Endodermal cell (in vitro differentiated cells): ENCODE measurements around the gene SNRPF. TPM values are rescaled to one million over a fixed set of nuclear protein-coding genes. Genes with fewer than 3 reads are reported as not detected.

Source experiments
- DNase-seq: peaks from one replicate; pipeline ENCODE4 v3.0.0-alpha.2; 2017
- H3K27ac ChIP-seq: 2 replicates; pipeline ENCODE4 v1.5.1; 2013; ENCODE audit warnings: mild to moderate bottlenecking, low read depth, low read length, moderate library complexity
- H3K27me3 ChIP-seq: 2 replicates; pipeline ENCODE4 v1.6.1; 2013; ENCODE audit warnings: mild to moderate bottlenecking, low read length, moderate library complexity; ENCODE audit not compliant: insufficient read depth, control insufficient read depth, poor library complexity, severe bottlenecking
- H3K36me3 ChIP-seq: 2 replicates; pipeline ENCODE4 v1.7.0; 2013; ENCODE audit warnings: mild to moderate bottlenecking, low read length, moderate library complexity; ENCODE audit not compliant: control insufficient read depth, insufficient read depth
- H3K4me1 ChIP-seq: one replicate; pipeline ENCODE4 v1.7.0; 2013; ENCODE audit warnings: low read length; ENCODE audit not compliant: control insufficient read depth, insufficient read depth
- H3K4me3 ChIP-seq: 2 replicates; pipeline ENCODE4 v1.5.1; 2013; ENCODE audit warnings: mild to moderate bottlenecking, low read length, moderate library complexity
- H3K9ac ChIP-seq: 2 replicates; pipeline ENCODE4 v1.6.1; 2013; ENCODE audit warnings: mild to moderate bottlenecking, low read length, moderate library complexity; ENCODE audit not compliant: poor library complexity, severe bottlenecking; ENCODE audit errors: extremely low read depth
- H3K9me3 ChIP-seq: 2 replicates; pipeline ENCODE4 v1.6.1; 2013; ENCODE audit warnings: mild to moderate bottlenecking, low read length, moderate library complexity; ENCODE audit not compliant: control insufficient read depth
- H3K27ac Mint-ChIP-seq: 2 replicates; pipeline ENCODE4 v1.8.0; 2020; ENCODE audit warnings: mixed read lengths
- H3K27me3 Mint-ChIP-seq: 2 replicates; pipeline ENCODE4 v1.8.0; 2021; ENCODE audit warnings: mild to moderate bottlenecking, mixed read lengths; ENCODE audit not compliant: insufficient read depth
- H3K36me3 Mint-ChIP-seq: 2 replicates; pipeline ENCODE4 v1.8.0; 2020; ENCODE audit warnings: low read depth, mixed read lengths
- H3K4me1 Mint-ChIP-seq: 2 replicates; pipeline ENCODE4 v1.8.0; 2020; ENCODE audit warnings: mixed read lengths
- H3K4me3 Mint-ChIP-seq: 2 replicates; pipeline ENCODE4 v1.8.0; 2020; ENCODE audit warnings: mild to moderate bottlenecking, moderate library complexity, mixed read lengths
- H3K9me3 Mint-ChIP-seq: 2 replicates; pipeline ENCODE4 v1.8.0; 2020; ENCODE audit warnings: mild to moderate bottlenecking, mixed read lengths
- CTCF ChIP-seq: fragments of 200-600 bp; sonication (generic); conservative IDR thresholded peaks from 2 replicates; pipeline ENCODE4 v1.5.0; 2021; ENCODE audit warnings: antibody characterized with exemption, mild to moderate bottlenecking
- WGBS, 2 experiments: methylation state at CpG; one replicate each; pipeline versions ENCODE4 v1.1.5 to v1.1.7; 2013; ENCODE audit warnings: missing lambda C conversion rate in 2 of 2, mixed read lengths in 1 of 2; ENCODE audit not compliant: insufficient coverage in 1 of 2, insufficient read length in 1 of 2; 5-methylcytosine and 5-hydroxymethylcytosine counted together
- total RNA-seq, 2 donors: library from RNA; stranded (reverse); fragmentation: NEBNext Ultra II Directional in 1 of 2; extraction: Animal tissue kit (Norgen Biotek cat#: 25700) in 1 of 2; gene quantifications; 2 replicates in 1 of 2; 3 replicates in 1 of 2; pipeline ENCODE4 v1.2.1, GENCODE V29; 2021

SNRPF gene
- total RNA-seq, 2 donors from 2014 or later: 59.6 to 66.5 TPM

GRCh38 chr12:95870897-95871296, 12.1 kb downstream of the SNRPF start:
- WGBS, 2 experiments: 91% methylated on average over 4 of the region's 4 CpGs
- Histone ChIP-seq H3K27me3 (no peaks in the 10 kb centered on the region), H3K4me1 (no peaks in the 10 kb centered on the region), H3K4me3 (no peak overlapping the region), H3K9ac (no peak overlapping the region), H3K36me3 (peaks cover 39% of the 10 kb centered on the region), H3K27ac (no peak overlapping the region), H3K9me3 (peaks cover 4% of the 10 kb centered on the region)
- Mint-ChIP-seq H3K36me3 (peaks cover 30% of the 10 kb centered on the region), H3K27ac (no peak overlapping the region), H3K4me1 (peaks cover 3% of the 10 kb centered on the region), H3K27me3 (no peaks in the 10 kb centered on the region), H3K9me3 (no peaks in the 10 kb centered on the region), H3K4me3 (no peak overlapping the region)
- no peak for TF ChIP-seq CTCF
- DNase-seq: no peak

GRCh38 chr12:95874452-95874851, 15.7 kb downstream of the SNRPF start:
- H3K27ac ChIP-seq: no peak overlapping the region
- H3K27me3 Mint-ChIP-seq: no peaks in the 10 kb centered on the region
- no peaks in the 10 kb centered on the region for H3K4me1 ChIP-seq
- H3K9me3 Mint-ChIP-seq: peaks cover 10% of the 10 kb centered on the region
- no peak overlapping the region for H3K4me3 ChIP-seq
- H3K36me3 Mint-ChIP-seq: peaks cover 12% of the 10 kb centered on the region
- H3K4me3 Mint-ChIP-seq: no peak overlapping the region
- TF ChIP-seq CTCF: peak; percentile 21
- peak; percentile 78 for DNase-seq
- H3K9me3 ChIP-seq: peaks cover 29% of the 10 kb centered on the region
- H3K36me3 ChIP-seq: peaks cover 9% of the 10 kb centered on the region
- no peak overlapping the region for H3K27ac Mint-ChIP-seq
- H3K4me1 Mint-ChIP-seq: peaks cover 3% of the 10 kb centered on the region
- 91 to 94% methylated on average over 4 of the region's 4 CpGs for WGBS, 2 experiments
- H3K9ac ChIP-seq: no peak overlapping the region
- no peaks in the 10 kb centered on the region for H3K27me3 ChIP-seq

DNA sequence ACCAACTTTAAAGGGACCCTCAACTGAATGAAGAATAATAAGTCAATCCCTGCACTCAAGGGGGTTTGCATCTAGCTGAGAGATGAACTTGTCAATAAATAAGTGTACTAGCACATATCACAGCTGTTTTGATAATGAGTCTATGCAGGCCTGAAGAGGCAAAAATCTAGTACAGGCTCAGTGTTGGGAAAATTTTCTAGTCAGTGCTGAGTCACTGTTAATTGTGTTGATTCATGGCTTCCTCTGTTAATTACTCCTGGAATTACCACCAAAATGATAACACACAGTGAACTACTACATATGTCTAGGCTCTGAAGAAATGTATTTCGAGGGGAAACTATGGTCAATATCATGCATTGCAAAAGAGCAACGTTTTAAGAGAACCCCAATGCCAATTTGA, 18.9 kb downstream of the SNRPF start:
- peaks cover 10% of the 10 kb centered on the region for H3K9me3 Mint-ChIP-seq
- H3K27me3 ChIP-seq: no peaks in the 10 kb centered on the region
- peaks cover 29% of the 10 kb centered on the region for H3K9me3 ChIP-seq
- no peaks in the 10 kb centered on the region for H3K27me3 Mint-ChIP-seq
- H3K36me3 Mint-ChIP-seq: no peaks in the 10 kb centered on the region
- DNase-seq: no peak
- no peaks in the 10 kb centered on the region for H3K36me3 ChIP-seq
- no peak overlapping the region for H3K9ac ChIP-seq
- no peaks in the 10 kb centered on the region for H3K4me1 ChIP-seq
- no peak overlapping the region for H3K4me3 Mint-ChIP-seq
- no peak overlapping the region for H3K27ac ChIP-seq
- H3K4me3 ChIP-seq: no peak overlapping the region
- no peak overlapping the region for H3K27ac Mint-ChIP-seq
- WGBS, 2 experiments: 71 to 74% methylated on average over 2 of the region's 2 CpGs
- no peak for TF ChIP-seq CTCF
- peaks cover 3% of the 10 kb centered on the region for H3K4me1 Mint-ChIP-seq
